GM21360 (cell line): Measurements from ENCODE around the gene MRGPRF.
"Not testable (repeated sequence)": the region's sequence is repeated elsewhere in the genome, so short reads cannot be mapped to it uniquely, and the experiment has no call there.

Experiments
- ATAC-seq: cut with Tn5 transposase; IDR thresholded peaks from one replicate; pipeline ENCODE4 v1.9.1; 2021; ENCODE audit warnings: mild to moderate bottlenecking, moderate library complexity; ENCODE audit not compliant: unreplicated experiment

Gene MRGPRF

DNA sequence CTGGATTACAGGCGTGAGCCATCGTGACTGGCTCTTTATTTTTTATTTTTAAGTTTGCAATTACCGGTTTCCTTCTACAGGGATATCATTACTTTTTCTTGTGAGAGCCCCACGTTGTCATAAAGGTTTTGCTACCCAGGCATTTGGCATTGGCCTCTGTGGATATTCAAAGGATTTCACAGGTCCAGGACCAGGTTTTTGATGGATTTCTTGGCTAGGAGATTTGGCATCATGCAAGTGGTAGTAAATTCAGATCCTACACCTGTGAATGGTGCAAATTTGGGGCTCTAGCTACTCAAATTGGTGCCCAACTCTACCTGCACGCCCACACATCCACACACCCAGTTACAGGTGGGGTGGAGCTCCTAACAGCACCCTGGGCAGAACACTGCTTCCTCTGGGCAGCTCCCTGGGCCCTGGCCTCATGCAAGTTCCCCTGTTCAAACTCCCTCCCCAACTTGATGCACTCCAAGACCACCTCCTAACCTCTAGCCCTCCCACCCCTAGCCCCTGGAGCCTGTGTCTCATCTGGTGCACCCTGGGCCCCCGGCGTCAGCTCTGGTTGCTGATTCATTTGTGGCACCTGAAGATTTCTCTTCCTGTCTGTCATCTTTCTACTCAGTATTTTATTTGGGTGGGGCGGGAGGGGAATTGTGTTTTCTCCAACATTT lies 23.0 kb downstream of the MRGPRF start:
- no peak for ATAC-seq

DNA sequence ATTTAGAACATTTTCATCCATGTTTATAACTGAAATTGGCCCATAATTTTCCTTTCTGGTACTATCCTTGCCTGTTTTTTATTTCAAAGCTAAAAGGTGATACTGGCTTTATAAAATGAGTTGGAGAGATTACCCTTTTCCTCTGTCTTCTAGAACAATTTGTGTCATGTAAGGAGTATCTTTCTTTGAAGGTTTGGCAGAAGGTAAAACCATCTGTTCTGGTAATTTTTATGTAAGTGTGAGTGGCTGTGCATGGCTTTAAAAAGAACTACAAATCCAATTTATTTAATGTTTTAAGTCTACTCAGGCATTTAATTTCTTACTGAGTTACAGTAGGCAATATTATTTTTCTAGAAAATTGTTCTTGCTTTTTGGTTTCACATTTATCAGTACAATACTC lies 24.6 kb downstream of the MRGPRF start:
- no peak for ATAC-seq

DNA sequence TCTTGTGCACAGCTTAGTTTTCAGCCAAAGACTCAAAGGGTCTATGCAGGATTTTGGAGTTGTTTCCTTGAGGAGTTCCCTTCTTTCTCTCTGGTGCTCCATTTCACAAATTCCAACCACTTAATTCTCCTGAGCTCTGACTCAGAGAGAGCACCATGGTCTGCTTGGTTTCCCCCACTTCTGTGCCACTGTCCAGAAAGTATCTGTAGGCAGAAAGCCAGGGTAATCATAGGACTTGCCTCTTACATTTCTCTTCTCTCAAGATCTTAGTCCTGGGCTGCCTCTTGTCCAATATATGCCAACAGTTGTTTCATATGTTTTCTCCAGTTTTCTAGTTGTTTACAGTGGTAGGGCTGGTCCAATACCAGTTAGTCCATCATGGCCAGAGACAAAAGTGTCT lies 25.8 kb downstream of the MRGPRF start:
- ATAC-seq: no peak

DNA sequence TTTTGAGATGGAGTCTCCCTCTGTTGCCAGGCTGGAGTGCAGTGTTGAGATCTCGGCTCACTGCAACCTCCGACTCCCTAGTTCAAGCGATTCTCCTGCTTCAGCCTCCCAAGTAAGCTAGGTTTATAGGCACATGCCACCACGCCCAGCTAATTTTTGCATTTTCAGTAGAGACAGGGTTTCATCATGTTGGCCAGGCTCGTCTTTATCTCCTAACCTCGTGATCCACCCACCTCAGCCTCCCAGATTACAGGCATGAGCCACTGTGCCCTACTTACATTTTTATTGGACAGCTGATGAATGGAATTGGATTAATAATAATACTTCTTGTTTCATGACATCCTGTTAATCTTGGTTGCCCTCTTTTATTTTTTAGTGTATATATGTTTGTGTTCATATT lies 29.2 kb downstream of the MRGPRF start:
- ATAC-seq: no peak

DNA sequence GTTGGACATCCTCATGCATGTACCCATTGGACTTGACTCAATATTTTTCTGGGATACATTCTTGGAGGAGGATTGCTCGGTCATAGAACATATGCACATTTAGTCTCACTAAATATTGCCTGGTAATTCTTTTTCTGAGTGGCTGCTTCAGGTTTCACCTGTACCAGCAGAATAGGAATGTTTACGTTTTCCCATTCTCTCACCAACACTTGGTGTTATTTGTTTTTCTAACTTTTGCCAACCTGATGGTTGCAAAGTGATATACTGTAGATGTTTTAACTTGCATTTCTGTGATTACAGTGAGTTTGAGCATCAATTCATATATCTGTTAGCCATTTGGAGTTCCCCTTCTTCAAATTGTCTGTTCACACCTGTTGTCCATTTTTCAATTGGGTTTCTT lies 30.9 kb downstream of the MRGPRF start:
- ATAC-seq: no peak

DNA sequence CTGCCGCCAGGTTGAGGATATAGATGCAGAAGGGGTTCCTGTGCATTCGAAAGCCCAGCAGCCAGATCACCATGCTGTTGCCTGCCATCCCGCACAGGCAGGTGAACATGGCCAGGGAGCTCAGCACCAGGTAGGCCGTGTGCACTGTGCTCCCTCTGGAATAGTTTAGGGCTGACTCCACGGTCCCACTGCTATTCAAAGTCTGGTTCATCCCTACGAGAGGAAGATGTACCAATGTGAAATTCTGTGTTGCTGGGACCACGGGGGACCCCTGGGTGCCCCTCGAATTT lies 32.3 kb downstream of the MRGPRF start, which contains the start of gene MRGPRD:
MRGPRD (minus strand) TSS at position 211 of the 290 bp plus-strand sequence; CDS start at position 211, 0 bp downstream.
- no peak for ATAC-seq

DNA sequence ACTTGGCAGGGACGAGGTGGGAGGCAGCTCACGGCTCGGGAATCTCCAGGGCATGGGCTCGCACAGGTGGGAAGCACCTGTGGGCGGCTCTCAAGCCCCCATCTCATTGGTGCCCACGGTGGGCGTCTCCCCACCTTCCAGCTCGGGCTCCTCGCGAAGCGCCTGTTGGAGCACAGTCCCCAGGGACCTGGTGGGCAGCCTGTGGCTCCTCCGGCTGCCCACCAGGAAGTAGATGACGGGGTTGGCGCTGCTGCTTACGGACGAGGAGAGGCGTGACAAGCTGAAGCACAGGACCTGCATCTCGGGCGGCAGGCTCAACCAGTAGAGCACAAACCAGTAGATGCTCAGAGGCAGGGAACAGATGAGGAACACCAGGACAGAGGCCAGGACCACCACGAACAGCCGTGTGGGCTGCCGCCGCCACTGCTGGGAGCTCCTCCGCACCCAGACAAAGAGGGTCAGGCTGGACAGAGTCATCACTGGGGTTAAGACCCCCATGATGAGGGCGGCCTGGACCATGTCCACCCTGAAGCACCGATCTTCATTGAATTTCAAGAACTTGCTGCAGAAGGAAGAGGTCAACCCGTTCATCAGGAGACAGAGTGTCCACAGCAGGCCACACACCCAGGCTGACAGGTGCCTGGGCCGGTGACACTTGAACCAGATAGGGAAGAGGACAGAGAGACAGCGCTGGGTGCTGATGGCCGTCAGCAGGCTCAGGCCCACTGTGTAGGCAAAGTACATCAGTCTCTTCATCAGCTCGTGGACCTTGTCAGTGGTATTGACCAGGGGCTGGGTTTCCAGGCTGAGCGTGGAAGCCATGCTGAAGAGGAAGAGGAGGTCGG lies 32.9 kb downstream of the MRGPRF start:
- no peak for ATAC-seq

DNA sequence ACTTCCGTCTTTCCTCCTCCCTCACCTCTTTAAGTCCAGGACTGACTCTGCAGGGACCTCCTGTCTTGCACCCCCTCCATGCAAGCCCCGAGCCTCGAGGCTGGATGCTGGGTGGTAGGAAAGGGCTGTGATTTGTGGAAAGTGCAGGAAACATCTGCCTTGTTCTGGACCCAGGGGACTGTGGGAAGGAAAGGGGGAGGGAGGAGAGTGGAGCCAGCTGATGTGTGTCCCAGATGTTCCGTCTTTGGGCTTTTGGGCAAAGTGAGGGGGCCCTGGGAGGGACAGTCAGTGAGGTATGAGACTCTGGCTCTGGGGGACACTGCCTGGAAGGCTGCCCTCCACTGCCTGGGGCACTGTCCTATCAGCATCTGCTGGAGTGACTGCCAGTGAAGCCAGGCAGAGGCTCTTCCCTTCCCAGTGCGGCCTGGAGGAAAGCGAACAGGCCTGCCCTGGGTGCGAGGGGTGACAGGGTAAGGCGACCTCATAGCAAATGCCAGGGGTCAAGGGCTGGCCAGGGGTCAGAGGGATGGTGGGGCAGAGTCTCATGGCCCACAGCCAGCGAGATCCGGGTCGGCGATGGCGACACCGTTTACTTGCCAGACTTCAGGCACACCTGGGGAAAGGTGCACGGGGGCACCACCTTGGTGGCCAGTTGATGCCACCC lies 34.0 kb downstream of the MRGPRF start:
- no peak for ATAC-seq

DNA sequence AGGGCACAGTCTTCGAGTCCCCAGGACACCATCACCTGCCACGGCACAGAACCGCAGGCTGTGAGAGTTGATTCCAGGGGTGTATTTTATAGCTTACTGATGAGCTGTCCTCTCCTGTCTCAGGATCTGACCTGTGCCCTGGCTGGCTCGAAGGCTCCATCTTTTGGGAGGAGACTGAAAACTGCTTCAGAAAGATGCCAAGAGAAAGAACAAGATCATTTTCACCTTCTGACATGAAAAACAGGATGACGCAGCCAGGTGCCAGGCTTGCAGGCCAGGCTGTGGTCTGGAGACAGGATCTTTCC lies 34.5 kb downstream of the MRGPRF start:
- no peak for ATAC-seq

DNA sequence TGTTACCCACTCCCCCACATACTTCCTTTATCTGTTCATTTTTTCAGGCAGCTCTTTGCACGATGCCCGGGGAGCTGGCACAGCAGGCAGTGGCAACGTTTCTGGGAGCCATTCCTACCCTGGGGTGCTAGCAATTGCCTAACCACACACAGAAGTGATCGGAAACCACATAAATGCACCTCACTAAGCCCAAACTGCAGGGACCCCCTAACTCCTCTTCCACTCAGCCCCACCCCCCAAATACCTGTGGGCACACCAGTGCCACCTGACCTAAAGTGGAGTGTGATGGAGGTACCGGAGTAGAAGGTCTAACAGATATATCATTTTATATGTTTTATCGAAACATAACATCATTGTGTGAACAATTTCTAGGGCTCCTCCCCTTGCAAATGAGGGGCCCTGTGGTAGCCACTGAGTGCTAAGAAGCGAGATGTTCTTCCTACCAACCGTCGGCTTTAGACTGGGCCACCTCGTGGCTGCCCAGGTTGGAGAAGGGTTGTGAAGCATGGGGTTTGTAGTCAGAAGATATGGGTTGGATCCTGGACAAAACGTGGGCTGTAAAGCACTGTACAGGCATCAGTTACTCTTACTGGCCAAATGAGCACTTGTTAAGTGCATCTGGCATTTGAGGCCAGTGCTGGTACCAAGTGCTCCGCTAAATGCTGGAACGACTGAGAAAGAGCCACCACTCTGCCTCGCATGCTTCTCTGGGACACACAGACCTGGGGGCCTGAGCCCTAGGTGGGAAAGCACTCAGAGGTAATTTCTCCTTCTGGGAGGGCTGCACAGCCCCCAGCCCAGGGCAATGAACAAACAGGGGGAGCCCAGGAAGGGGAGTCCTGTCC lies 35.0 kb downstream of the MRGPRF start:
- ATAC-seq: no peak

DNA sequence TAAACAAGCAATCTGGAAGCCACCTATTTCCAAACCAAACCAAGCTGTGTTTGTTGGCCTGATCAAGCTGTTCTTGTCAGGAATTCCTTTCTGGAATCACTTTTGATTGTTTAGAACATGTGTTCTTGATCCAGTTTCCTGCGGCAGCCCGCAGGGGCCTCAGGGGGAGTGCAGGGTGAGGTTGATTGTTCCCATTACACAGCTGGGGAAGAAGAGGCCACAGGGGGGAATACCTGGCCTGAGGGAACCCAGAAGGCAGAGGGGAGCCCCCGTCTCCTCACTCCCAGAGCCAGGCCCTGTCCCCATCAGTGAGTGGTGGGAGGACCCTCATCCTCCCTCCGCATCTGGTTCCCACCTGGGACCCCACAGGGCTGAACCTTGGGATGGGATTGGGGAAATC lies 36.5 kb downstream of the MRGPRF start:
- ATAC-seq: no peak

DNA sequence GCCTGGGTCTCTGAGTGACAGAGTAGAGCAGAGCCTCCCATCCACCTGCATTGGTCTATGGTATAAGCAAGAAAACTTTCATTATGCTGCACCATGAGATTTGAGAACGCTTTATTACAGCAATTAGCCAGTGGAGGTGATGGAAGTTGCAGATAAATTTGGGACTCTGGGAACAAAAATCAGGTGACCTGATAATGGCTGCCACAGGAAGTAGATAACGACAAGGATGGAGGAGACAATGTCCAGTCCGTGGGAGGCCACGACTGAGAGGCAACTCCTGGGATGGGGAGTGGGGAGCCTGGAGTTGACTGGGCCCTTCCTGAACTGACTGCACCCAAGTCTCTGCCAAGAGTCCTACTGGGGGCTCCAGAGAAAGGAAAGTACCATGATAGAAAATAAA lies 37.0 kb downstream of the MRGPRF start:
- no peak for ATAC-seq

DNA sequence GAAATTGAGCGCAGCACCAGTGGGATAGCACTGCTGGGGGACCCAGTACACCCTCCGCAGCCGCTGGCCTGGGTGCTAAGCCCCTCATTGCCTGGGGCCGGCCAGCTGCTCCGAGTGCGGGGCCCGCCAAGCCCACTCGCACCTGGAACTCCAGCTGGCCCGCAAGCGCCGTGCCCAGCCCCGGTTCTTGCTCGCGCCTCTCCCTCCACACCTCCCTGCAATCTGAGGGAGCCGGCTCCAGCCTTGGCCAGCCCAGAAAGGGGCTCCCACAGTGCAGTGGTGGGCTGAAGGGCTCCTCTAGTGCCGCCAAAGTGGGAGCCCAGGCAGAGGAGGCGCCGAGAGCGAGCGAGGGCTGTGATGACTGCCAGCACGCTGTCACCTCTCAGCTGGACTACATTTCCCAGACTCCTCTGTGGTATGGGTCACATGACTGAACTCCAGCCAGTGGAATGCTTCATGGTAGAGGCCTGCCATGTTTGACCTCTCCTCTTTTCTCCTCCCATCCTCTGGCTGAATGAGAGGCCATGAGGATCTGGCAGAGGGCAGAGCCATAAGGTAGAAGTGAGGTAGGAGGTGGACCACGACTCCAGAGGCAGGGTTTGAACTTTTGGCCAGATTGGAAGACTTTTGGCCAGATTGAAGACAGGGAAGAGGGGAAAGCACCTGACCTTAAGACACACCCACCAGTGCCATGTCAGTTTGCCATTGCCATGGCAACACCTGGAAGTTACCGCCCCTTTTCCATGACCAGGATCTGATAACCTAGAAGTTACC lies 38.4 kb downstream of the MRGPRF start:
- no peak for ATAC-seq

DNA sequence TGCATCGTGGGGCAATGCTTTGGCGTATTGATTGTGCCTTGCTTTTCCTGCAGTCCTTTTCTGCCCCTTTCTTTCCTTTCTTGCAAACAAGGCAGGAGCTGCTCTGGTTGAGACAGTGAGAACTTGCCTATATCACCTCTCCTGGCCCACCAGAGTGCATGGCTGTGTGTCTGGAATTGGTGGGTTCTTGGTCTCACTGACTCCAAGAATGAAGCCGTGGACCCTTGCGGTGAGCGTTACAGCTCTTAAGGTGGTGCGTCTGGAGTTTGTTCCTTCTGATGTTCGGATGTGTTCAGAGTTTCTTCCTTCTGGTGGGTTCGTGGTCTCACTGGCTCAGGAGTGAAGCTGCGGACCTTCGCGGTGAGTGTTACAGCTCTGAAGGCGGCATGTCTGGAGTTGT lies 39.3 kb downstream of the MRGPRF start:
- not testable (repeated sequence) for ATAC-seq

DNA sequence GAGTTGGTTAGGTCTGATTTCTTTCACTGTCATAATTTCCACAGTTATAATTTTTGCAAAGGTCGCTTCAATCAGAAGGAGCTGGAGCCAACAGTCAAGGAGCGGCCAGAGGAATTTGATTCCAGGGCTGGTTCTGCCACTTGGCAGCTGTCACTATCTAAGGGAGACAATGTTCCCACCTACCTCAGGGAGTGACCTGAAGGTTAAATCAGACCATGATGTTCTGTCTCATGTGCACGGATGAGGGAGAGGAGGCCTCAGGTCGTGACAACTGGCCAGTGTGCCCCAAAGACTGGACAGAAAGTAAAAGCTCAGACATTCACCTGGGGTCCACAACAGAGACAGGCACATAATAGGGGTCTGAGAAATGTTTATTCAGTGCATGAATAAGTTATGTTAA lies 39.8 kb downstream of the MRGPRF start:
- no peak for ATAC-seq

DNA sequence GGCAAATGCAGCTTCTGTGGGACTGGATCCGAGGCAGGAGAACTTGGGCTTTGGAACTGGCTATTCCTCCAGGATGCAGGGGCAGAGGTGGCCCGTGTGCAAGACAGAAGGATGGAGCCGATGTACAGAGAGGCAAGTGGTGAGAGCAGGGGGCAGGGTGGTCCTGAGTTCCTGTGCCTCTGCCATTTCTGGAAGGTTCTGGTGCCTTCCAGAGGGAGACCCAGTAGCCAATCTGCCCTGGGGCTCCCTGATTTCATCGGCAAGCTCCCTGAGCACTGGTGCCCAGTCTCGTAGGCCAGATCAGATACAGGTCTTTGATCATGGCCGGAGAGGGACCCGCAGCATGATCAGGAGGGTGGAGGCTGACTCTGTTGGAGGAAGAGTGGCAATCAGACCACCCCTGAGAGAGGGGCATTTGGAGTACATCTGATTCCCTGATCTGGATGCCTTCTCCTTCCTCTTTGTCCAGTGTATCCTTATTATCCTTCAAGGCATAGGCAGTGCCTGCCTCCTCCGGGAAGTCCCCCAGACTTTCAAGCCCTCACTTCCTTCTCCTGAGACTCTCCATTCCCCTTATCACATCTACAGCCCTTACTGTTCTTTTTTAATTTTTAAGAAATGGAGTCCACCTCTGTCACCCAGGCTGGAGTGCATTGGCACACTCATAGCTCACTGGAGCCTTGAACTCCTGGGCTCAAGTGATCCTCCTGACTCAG lies 42.0 kb downstream of the MRGPRF start:
- no peak for ATAC-seq

DNA sequence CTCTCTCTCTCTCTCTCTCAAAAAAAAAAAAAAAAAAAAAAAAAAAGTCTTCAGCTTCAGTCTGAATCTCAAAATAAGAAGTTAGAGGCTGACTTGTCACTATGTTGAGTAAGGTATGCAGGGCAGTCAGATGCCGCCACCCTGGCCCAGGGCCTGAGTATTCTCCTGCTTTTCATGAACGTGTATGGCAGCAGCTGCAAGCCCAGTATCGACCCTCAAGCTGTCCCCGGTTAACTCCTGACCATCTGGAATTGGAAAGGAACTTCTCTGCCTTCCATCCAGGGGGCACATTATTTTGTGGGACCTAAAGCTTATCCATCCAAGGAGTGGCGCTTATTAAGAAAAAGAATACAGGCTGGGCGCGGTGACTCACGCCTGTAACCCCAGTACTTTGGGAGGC lies 43.7 kb downstream of the MRGPRF start:
- ATAC-seq: no peak

DNA sequence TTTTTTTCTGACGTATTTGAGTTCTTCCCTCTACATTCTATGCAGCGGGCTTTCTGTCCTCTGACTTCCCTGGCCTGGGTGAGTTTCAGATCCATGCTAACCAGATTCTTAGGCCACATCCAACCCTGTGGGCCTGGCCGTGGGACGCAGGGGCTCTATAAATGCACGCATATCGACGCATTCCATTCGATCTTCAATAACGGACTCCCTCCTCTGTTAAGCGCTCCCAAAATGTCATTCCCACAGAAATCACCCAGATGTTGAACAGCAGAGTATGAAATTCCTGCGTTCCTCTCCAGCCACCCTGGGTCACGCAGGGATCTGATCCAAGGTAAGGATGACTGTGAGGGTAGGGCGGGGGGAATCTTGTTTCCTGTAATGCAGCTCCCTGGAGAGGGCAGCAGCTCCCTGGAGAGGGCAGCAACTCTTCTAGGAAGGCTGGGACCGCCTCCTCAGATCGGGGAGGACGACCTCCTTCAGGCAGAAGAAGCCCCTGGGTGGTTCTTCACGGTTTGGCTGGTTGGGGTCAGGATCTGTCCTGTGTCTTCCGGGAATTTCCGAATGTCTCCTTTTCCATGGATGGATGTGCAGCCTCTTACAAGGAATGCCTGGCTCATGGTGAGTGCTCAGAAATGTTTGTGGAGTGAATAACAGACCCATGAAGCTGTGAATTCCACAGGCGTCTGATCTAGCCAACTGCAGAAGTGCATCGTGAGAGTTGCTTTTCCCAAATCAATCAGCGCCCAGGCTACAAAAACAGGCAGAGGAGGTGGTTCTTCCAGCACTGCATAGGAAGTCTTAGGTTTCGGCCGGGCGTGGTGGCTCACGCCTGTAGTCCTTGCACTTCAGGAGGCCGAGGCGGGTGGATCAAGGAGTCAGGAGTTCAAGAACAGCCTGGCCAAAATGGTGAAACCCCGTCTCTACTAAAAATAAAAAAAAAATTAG lies 44.5 kb downstream of the MRGPRF start:
- no peak for ATAC-seq
